Astrocyte of the spinal cord (primary cell): Measurements from ENCODE around the gene GJA9.
"Not testable (repeated sequence)": the region's sequence is repeated elsewhere in the genome, so short reads cannot be mapped to it uniquely, and the experiment has no call there.

Experiments
- DNase-seq: peaks from one replicate; pipeline ENCODE4 v3.0.0; 2011; ENCODE audit warnings: low read depth, low spot score
- H3K4me3 ChIP-seq: 2 replicates; pipeline ENCODE4 v1.5.1; 2011; ENCODE audit warnings: low read depth, mild to moderate bottlenecking, low read length, moderate library complexity
- in situ Hi-C: cut with HindIII; loops from 2 replicates; pipeline ENCODE4 v1.10.0; 2017; ENCODE audit warnings: low sequenced_read_pairs
- TF ChIP-seq, protein P1 (sequence below): IDR thresholded peaks from 2 replicates; pipeline ENCODE4 v1.5.1; 2012; ENCODE audit warnings: low read depth, mild to moderate bottlenecking, low read length, inconsistent platforms

The GJA9 gene

DNA sequence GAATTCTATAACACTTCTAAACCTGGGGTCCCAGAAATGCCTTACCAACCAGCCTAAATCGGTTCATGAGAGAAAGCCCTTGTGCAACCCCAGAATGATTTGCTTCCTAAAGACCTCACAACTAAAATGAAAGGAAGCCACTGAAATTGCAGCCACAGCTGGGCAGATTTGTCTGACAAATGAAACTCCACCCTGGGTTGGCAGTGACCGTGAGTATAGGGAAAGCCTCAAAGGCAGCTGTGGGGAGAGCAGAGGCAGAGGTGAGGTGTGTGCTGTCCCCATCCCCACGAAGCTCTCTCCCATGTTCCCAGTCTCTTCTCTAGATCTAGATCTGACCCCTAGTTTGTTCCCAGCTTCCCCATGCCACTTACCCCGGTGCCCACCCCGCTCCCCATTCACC is 37.2 kb upstream of the GJA9 start:
- in situ Hi-C loops: no loop called here
- H3K4me3 ChIP-seq: no peak overlapping the region
- TF ChIP-seq, protein P1, sequence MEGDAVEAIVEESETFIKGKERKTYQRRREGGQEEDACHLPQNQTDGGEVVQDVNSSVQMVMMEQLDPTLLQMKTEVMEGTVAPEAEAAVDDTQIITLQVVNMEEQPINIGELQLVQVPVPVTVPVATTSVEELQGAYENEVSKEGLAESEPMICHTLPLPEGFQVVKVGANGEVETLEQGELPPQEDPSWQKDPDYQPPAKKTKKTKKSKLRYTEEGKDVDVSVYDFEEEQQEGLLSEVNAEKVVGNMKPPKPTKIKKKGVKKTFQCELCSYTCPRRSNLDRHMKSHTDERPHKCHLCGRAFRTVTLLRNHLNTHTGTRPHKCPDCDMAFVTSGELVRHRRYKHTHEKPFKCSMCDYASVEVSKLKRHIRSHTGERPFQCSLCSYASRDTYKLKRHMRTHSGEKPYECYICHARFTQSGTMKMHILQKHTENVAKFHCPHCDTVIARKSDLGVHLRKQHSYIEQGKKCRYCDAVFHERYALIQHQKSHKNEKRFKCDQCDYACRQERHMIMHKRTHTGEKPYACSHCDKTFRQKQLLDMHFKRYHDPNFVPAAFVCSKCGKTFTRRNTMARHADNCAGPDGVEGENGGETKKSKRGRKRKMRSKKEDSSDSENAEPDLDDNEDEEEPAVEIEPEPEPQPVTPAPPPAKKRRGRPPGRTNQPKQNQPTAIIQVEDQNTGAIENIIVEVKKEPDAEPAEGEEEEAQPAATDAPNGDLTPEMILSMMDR: no peak
- no peak for DNase-seq

DNA sequence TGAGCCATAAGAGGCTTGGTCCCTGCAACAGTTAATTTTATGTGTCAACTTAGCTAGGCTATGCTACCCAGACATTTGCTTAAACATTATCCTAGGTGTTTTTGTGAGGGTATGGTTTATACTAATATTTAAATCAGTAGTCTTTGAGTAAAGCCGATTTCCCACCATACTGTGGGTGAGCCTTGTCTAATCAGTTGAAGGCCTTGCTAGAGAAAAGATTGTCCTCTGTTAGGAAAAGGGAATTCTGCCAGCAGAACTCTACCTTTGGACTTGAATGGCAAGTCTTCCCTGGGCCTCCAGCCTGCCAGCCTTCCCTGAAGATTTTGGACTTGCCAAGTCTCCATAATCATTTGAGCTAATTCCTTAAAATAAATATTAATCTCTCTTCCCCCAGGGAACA is 36.4 kb upstream of the GJA9 start:
- in situ Hi-C loops: no loop called here
- DNase-seq: no peak
- no peak overlapping the region for H3K4me3 ChIP-seq
- TF ChIP-seq, protein P1: no peak

DNA sequence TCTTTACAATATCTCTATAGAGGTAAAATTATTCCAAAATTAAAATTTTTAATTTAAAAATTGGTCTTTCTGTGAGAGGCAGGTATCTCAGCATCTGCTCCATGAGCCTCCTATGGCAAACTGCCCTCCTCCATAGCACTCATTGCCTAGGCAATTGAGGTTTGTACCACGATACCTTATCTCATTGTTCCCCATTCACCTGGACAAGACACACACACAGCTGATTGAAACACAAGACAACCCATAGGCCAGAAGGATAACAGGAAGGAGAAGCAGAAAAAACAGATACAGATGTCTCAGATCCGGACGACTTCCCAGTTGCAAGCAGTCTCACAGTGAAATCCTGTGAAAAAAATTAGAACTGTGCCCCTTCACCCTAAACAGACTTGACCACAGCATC is 36.0 kb upstream of the GJA9 start:
- TF ChIP-seq, protein P1: no peak
- in situ Hi-C loops: no loop called here
- DNase-seq: no peak
- H3K4me3 ChIP-seq: no peak overlapping the region

DNA sequence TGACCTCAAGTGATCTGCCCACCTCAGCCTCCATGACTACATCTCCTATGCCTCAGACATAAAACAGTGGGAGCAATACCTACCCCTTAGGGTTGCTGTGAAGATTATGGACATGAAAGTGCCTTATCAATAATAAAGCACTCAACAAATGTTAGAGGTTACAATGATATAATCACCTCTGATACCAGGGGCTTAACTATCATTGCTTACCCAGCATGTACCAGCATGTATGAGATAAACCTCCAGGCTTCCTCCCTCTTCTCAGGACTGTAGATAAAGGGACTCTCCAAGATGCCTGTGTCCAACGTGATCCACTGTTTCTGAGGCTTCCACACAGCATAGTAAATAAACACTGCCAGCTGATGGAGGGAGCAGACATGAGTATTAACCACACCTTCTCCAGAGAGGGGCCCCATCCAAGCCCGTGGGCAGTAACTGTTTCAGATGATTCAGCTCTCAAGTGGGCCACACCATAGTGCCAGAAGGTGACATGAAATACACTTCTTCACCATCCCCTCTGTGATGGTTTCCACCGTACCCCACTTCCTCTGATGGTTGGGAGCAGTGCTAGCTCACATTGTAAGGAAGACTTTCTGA is 34.1 kb upstream of the GJA9 start:
- DNase-seq: no peak
- in situ Hi-C loops: no loop called here

DNA sequence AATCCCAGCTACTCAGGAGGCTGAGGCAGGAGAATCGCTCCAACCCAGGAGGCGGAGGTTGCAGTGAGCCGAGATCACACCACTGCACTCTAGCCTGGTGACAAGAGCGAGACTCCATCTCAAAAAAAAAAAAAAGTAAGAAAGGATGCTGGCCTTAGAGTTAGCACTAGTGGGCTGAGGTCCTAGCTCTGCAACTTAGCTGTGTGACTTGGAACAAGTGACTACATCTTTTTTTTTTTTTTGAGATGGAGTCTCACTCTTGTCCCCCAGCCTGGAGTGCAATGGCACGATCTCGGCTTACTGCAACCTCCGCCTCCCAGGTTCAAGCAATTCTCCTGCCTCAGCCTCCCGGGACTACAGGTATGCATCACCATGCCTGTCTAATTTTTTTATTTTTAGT is 33.5 kb upstream of the GJA9 start:
- in situ Hi-C loops, DNase-seq: not testable (repeated sequence)

More for the DNA sequence above, 34.1 kb upstream of the GJA9 start:
- TF ChIP-seq, protein P1: no peak
- no peak overlapping the region for H3K4me3 ChIP-seq

DNA sequence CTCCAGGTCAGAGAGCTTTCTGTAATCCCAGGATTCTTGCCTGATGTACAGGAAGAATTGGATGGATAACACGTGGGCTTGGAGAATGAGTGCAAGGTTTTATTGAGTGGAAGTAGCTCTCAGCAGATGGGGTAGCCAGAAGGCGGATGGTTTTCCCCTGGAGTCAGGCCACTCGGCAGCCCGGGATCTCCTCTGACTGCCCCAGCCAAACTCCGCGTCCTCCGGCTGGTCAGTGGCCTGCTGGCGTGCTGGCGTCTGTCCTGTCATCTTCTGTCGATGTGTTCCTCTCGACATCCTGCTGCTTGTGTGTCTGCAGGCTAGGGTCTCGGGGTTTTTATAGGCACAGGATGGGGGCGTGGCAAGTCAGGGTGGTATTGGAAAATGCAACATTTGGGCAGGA is 27.4 kb upstream of the GJA9 start:
- H3K4me3 ChIP-seq: no peak overlapping the region
- in situ Hi-C loops: no loop called here
- DNase-seq: no peak
- TF ChIP-seq, protein P1: no peak

More for the DNA sequence above, 33.5 kb upstream of the GJA9 start:
- H3K4me3 ChIP-seq: not testable (repeated sequence)

DNA sequence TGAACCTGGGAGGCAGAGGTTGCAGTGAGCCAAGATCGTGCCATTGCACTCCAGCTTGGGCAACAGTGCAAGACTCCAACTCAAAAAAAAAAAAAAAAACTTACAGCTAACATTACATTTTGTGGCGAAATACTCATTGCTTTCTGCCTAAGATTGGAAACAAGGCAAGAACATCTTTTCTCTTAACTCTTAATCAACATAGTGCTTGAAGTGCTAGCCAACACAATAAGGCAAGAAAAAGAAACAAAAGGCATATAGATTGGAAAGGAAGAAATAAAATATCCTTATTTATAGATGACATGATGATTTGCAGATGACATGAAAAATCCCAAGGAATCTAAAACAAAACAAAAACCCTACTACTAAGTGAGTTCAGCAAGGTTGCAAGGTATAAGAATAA is 24.6 kb upstream of the GJA9 start:
- H3K4me3 ChIP-seq: no peak overlapping the region
- in situ Hi-C loops: no loop called here
- no peak for DNase-seq

More for the DNA sequence above, 24.6 kb upstream of the GJA9 start:
- TF ChIP-seq, protein P1: no peak
